DOHH2 (cell line): ENCODE results near the gene RPS6KA2.

Experiments
- H3F3A ChIP-seq: fragments of 200-600 bp; sonication (generic), shearing (Covaris generic); 2 replicates; pipeline ENCODE4 v1.6.0; 2016; ENCODE audit warnings: antibody characterized with exemption, mild to moderate bottlenecking; ENCODE audit not compliant: control insufficient read depth, insufficient read depth
- H3K27ac ChIP-seq: fragments of 200-600 bp; sonication (generic); 2 replicates; pipeline ENCODE4 v1.5.1; 2014; ENCODE audit warnings: low read depth, mild to moderate bottlenecking, low read length, moderate library complexity
- H3K27me3 ChIP-seq: fragments of 200-600 bp; sonication (generic); 2 replicates; pipeline ENCODE4 v1.6.1; 2014; ENCODE audit warnings: mild to moderate bottlenecking, low read length, mixed read lengths; ENCODE audit not compliant: control insufficient read depth
- H3K36me3 ChIP-seq: fragments of 200-600 bp; sonication (generic); 2 replicates; pipeline ENCODE4 v1.6.1; 2014; ENCODE audit warnings: mild to moderate bottlenecking, low read length, moderate library complexity, mixed read lengths; ENCODE audit not compliant: control insufficient read depth
- H3K4me1 ChIP-seq: fragments of 200-600 bp; sonication (generic); 2 replicates; pipeline ENCODE4 v1.6.1; 2014; ENCODE audit warnings: mild to moderate bottlenecking, low read length, mixed read lengths; ENCODE audit not compliant: control insufficient read depth
- H3K4me2 ChIP-seq: fragments of 200-600 bp; sonication (generic); 2 replicates; pipeline ENCODE4 v1.6.0; 2014; ENCODE audit warnings: mild to moderate bottlenecking, low read length, moderate library complexity
- H3K4me3 ChIP-seq: fragments of 200-600 bp; sonication (generic); 2 replicates; pipeline ENCODE4 v1.5.1; 2014; ENCODE audit warnings: mild to moderate bottlenecking, low read length, mixed read lengths
- H3K79me2 ChIP-seq: fragments of 200-600 bp; sonication (generic); 2 replicates; pipeline ENCODE4 v1.6.1; 2014; ENCODE audit warnings: mild to moderate bottlenecking, low read length, mixed read lengths; ENCODE audit not compliant: control insufficient read depth
- H3K9me2 ChIP-seq: fragments of 200-600 bp; sonication (generic); replicated peaks from 2 replicates; pipeline ENCODE4 v1.6.1; 2014; ENCODE audit warnings: mild to moderate bottlenecking, low read length, mixed read lengths; ENCODE audit not compliant: control insufficient read depth
- H3K9me3 ChIP-seq: fragments of 200-600 bp; sonication (generic); 2 replicates; pipeline ENCODE4 v1.6.1; 2014; ENCODE audit warnings: antibody characterized with exemption, low read length, mixed read lengths; ENCODE audit not compliant: control insufficient read depth, insufficient read depth
- H4K20me1 ChIP-seq: fragments of 200-600 bp; sonication (generic); 2 replicates; pipeline ENCODE4 v1.6.0; 2014; ENCODE audit warnings: low read depth, mild to moderate bottlenecking, antibody characterized with exemption, low read length, moderate library complexity; ENCODE audit not compliant: control insufficient read depth, insufficient read depth
- CTCF ChIP-seq: fragments of 200-600 bp; sonication (generic); IDR thresholded peaks from one replicate; pipeline ENCODE4 v1.5.1; 2014; ENCODE audit warnings: antibody characterized with exemption, mild to moderate bottlenecking, low read depth, low read length; ENCODE audit not compliant: poor library complexity, severe bottlenecking
- EZH2phosphoT487 ChIP-seq: fragments of 200-600 bp; sonication (generic); IDR thresholded peaks from 2 replicates; pipeline ENCODE4 v1.6.1; 2017; ENCODE audit warnings: borderline replicate concordance, mild to moderate bottlenecking, antibody characterized with exemption, low read length, moderate library complexity, mixed read lengths

The RPS6KA2 gene

GRCh38 chr6:166507380-166507779 is 119.7 kb downstream of the RPS6KA2 start:
- TF ChIP-seq EZH2phosphoT487 (no peak), CTCF (no peak)
- no peaks in the 10 kb centered on the region for H3F3A ChIP-seq

GRCh38 chr6:166505133-166505905 is 121.7 kb downstream of the RPS6KA2 start:
- Histone ChIP-seq H3K9me3 (no peaks in the 10 kb centered on the region), H3K9me2 (no peaks in the 10 kb centered on the region), H3K79me2 (no peaks in the 10 kb centered on the region), H3K36me3 (no peaks in the 10 kb centered on the region), H3K27ac (no peak overlapping the region), H4K20me1 (no peaks in the 10 kb centered on the region), H3K4me2 (no peak overlapping the region), H3K4me3 (no peak overlapping the region), H3F3A (no peaks in the 10 kb centered on the region), H3K27me3 (no peaks in the 10 kb centered on the region), H3K4me1 (peaks cover 8% of the 10 kb centered on the region)
- TF ChIP-seq EZH2phosphoT487 (no peak), CTCF (no peak)

More at GRCh38 chr6:166507380-166507779, 119.7 kb downstream of the RPS6KA2 start:
- Histone ChIP-seq H4K20me1 (no peaks in the 10 kb centered on the region), H3K4me3 (no peak overlapping the region), H3K9me3 (no peaks in the 10 kb centered on the region), H3K4me1 (peaks cover 14% of the 10 kb centered on the region), H3K4me2 (no peak overlapping the region), H3K27me3 (no peaks in the 10 kb centered on the region), H3K9me2 (no peaks in the 10 kb centered on the region), H3K36me3 (no peaks in the 10 kb centered on the region), H3K27ac (no peak overlapping the region), H3K79me2 (no peaks in the 10 kb centered on the region)

- Histone ChIP-seq H4K20me1 (no peaks in the 10 kb centered on the region), H3K27ac (no peak overlapping the region), H3K27me3 (no peaks in the 10 kb centered on the region), H3K4me3 (no peak overlapping the region), H3K4me1 (peaks cover 8% of the 10 kb centered on the region), H3K9me3 (peaks cover 5% of the 10 kb centered on the region; the same call in 1 of the 2 replicates), H3F3A (no peaks in the 10 kb centered on the region), H3K9me2 (no peaks in the 10 kb centered on the region), H3K36me3 (no peaks in the 10 kb centered on the region), H3K4me2 (no peak overlapping the region), H3K79me2 (no peaks in the 10 kb centered on the region)
- no peak for TF ChIP-seq EZH2phosphoT487
- no peak for TF ChIP-seq CTCF
These were observed 123.0 kb downstream of the RPS6KA2 start for GRCh38 chr6:166504100-166504499.
